DLD1 (cell line): ENCODE results near the gene ACSL6.

Experiments
- in situ Hi-C: cut with HindIII; loops from 2 replicates; pipeline ENCODE4 v1.10.0; 2017; ENCODE audit warnings: low sequenced_read_pairs

Gene ACSL6

GRCh38 chr5:131986161-131986912 is 25.1 kb downstream of the ACSL6 start:
- in situ Hi-C loops = no loop called here

GRCh38 chr5:131984956-131985665 is 26.3 kb downstream of the ACSL6 start:
- in situ Hi-C loops = no loop called here

- in situ Hi-C loops = no loop called here
These were observed 28.1 kb downstream of the ACSL6 start for GRCh38 chr5:131983244-131983771.

- in situ Hi-C loops = no loop called here
These were observed 29.9 kb downstream of the ACSL6 start for GRCh38 chr5:131981516-131981915.

- in situ Hi-C loops = no loop called here
These were observed 30.8 kb downstream of the ACSL6 start for GRCh38 chr5:131980696-131981095.

- in situ Hi-C loops = no loop called here
These were observed 31.6 kb downstream of the ACSL6 start for GRCh38 chr5:131979816-131980215.

- in situ Hi-C loops = no loop called here
These were observed 34.2 kb downstream of the ACSL6 start for GRCh38 chr5:131977212-131977604.

GRCh38 chr5:131976414-131977211 is 34.8 kb downstream of the ACSL6 start:
- in situ Hi-C loops = no loop called here

- in situ Hi-C loops = no loop called here
These were observed 36.3 kb downstream of the ACSL6 start for GRCh38 chr5:131974956-131975726.

GRCh38 chr5:131974622-131974955 is 36.9 kb downstream of the ACSL6 start:
- in situ Hi-C loops = no loop called here

- in situ Hi-C loops = no loop called here
These were observed 37.4 kb downstream of the ACSL6 start for GRCh38 chr5:131974016-131974415.

GRCh38 chr5:131973089-131973712 is 38.3 kb downstream of the ACSL6 start:
- in situ Hi-C loops = no loop called here

GRCh38 chr5:131968396-131968954 is 43.0 kb downstream of the ACSL6 start:
- in situ Hi-C loops = no loop called here

- in situ Hi-C loops = no loop called here
These were observed 44.9 kb downstream of the ACSL6 start for GRCh38 chr5:131966551-131966950.

GRCh38 chr5:131965826-131966415 is 45.5 kb downstream of the ACSL6 start:
- in situ Hi-C loops = no loop called here

GRCh38 chr5:131959906-131960305 is 51.6 kb downstream of the ACSL6 start:
- in situ Hi-C loops = no loop called here

- in situ Hi-C loops = no loop called here
These were observed 52.3 kb downstream of the ACSL6 start for GRCh38 chr5:131959136-131959535.

GRCh38 chr5:131957721-131958441 is 53.6 kb downstream of the ACSL6 start:
- in situ Hi-C loops = no loop called here

GRCh38 chr5:131953969-131954368 is 57.5 kb downstream of the ACSL6 start:
- in situ Hi-C loops = no loop called here
